H1 (cell line): Measurements from ENCODE around the gene KRTAP3-2. TPM values are rescaled to one million over a fixed set of nuclear protein-coding genes. Genes with fewer than 3 reads are reported as not detected.

Experiments
- CTCF ChIA-PET: fragments of 300-600 bp; sonication (Branson Sonifier 250); formaldehyde crosslinking; loops from one replicate; lab custom pipeline; 2021; ENCODE audit not compliant: partially characterized antibody; lab: Charles Lee
- POLR2A ChIA-PET: fragments of 300-600 bp; sonication (Branson Sonifier 250); formaldehyde crosslinking; loops from one replicate; lab custom pipeline; 2021; ENCODE audit warnings: inconsistent platforms; ENCODE audit not compliant: partially characterized antibody; lab: Charles Lee
- DNase-seq, 2 experiments: peaks; one replicate each; pipeline versions ENCODE4 v3.0.0 to v3.0.0-alpha.2; 2010 to 2022; ENCODE audit warnings: low spot score in 2 of 2, low read depth in 1 of 2, mixed read lengths in 1 of 2
- FAIRE-seq: peaks from 2 replicates; lab custom pipeline; 2011; peaks lifted over from hg19 to GRCh38; lab: Jason Lieb, UNC
- H2AFZ ChIP-seq: 2 replicates; pipeline ENCODE4 v1.8.1; 2012; ENCODE audit warnings: low read length, inconsistent platforms
- H2AK5ac ChIP-seq: 2 replicates; pipeline ENCODE4 v1.6.1; 2013; ENCODE audit warnings: low read depth, low read length
- H2BK120ac ChIP-seq: replicated peaks from 2 replicates; pipeline ENCODE3; 2013; ENCODE audit warnings: low read depth, low read length, inconsistent platforms
- H2BK12ac ChIP-seq: 2 replicates; pipeline ENCODE4 v1.6.1; 2013; ENCODE audit warnings: low read depth, low read length
- H2BK15ac ChIP-seq: 2 replicates; pipeline ENCODE4 v1.6.1; 2013; ENCODE audit warnings: low read length
- H2BK20ac ChIP-seq: 2 replicates; pipeline ENCODE4 v1.6.1; 2013; ENCODE audit warnings: low read length
- H2BK5ac ChIP-seq: 2 replicates; pipeline ENCODE4 v1.6.1; 2013; ENCODE audit warnings: low read depth, low read length
- H3K14ac ChIP-seq: 2 replicates; pipeline ENCODE4 v1.6.1; 2013; ENCODE audit warnings: inconsistent platforms; ENCODE audit not compliant: insufficient read length
- H3K18ac ChIP-seq: 2 replicates; pipeline ENCODE4 v1.6.1; 2013; ENCODE audit warnings: low read length; ENCODE audit errors: extremely low read depth
- H3K23ac ChIP-seq: 2 replicates; pipeline ENCODE4 v1.6.1; 2013; ENCODE audit warnings: inconsistent platforms; ENCODE audit not compliant: insufficient read length
- H3K23me2 ChIP-seq: 2 replicates; pipeline ENCODE4 v1.6.1; 2013; ENCODE audit warnings: low read depth, low read length
- H3K27ac ChIP-seq: 2 replicates; pipeline ENCODE4 v1.6.1; 2011; ENCODE audit warnings: low read depth, low read length, inconsistent platforms
- H3K27me3 ChIP-seq, 4 experiments: replicated peaks in 1 of 4; 1 replicate in 1 of 4; 2 replicates in 3 of 4; pipeline versions ENCODE4 v1.6.1 to v1.8.1; 2011 to 2013; ENCODE audit warnings: low read length in 3 of 4, mild to moderate bottlenecking in 3 of 4, inconsistent platforms in 2 of 4, mixed read lengths in 2 of 4, moderate library complexity in 1 of 4; ENCODE audit not compliant: control insufficient read depth in 3 of 4, insufficient read depth in 3 of 4; ENCODE audit errors: extremely low read depth in 1 of 4
- H3K36me3 ChIP-seq, 4 experiments: 2 replicates each; pipeline versions ENCODE4 v1.6.1 to v1.8.1; 2011 to 2013; ENCODE audit warnings: mild to moderate bottlenecking in 4 of 4, low read length in 3 of 4, moderate library complexity in 2 of 4, control low read depth in 1 of 4, inconsistent platforms in 1 of 4; ENCODE audit not compliant: insufficient read depth in 4 of 4, control insufficient read depth in 2 of 4
- H3K4ac ChIP-seq: replicated peaks from 2 replicates; pipeline ENCODE3; 2013; ENCODE audit warnings: low read length, low read depth, mixed read lengths, inconsistent platforms; ENCODE audit not compliant: insufficient read length
- H3K4me1 ChIP-seq, 4 experiments: replicated peaks in 1 of 4; 1 replicate in 1 of 4; 2 replicates in 3 of 4; pipeline versions ENCODE4 v1.6.1 to v1.8.1; 2011 to 2013; ENCODE audit warnings: low read length in 3 of 4, inconsistent platforms in 2 of 4, mixed read lengths in 1 of 4; ENCODE audit not compliant: insufficient read depth in 4 of 4, control insufficient read depth in 3 of 4
- H3K4me2 ChIP-seq, 2 experiments: 2 replicates each; pipeline versions ENCODE4 v1.6.1 to v1.8.1; 2011 to 2013; ENCODE audit warnings: low read depth in 2 of 2, low read length in 2 of 2, control low read depth in 1 of 2, inconsistent platforms in 1 of 2, mild to moderate bottlenecking in 1 of 2; ENCODE audit not compliant: insufficient read depth in 1 of 2
- H3K4me3 ChIP-seq, 4 experiments: fragments of 200-600, 300-600 bp in 1 of 4; sonication (generic), shearing (Covaris generic), sonication (Bioruptor Twin) in 1 of 4; 2 replicates each; pipeline versions ENCODE4 v1.5.1 to v1.8.1; 2011 to 2016; ENCODE audit warnings: low read length in 4 of 4, low read depth in 3 of 4, control low read depth in 2 of 4, inconsistent platforms in 2 of 4, mild to moderate bottlenecking in 2 of 4, mixed read lengths in 1 of 4, moderate library complexity in 1 of 4; ENCODE audit not compliant: insufficient read depth in 2 of 4; ENCODE audit errors: extremely low read depth in 1 of 4
- H3K56ac ChIP-seq: replicated peaks from 2 replicates; pipeline ENCODE3; 2013; ENCODE audit warnings: low read depth, mild to moderate bottlenecking, mixed read lengths, low read length, inconsistent platforms; ENCODE audit not compliant: insufficient read length
- H3K79me1 ChIP-seq: 2 replicates; pipeline ENCODE4 v1.6.1; 2013; ENCODE audit warnings: low read depth, low read length, control low read depth
- H3K79me2 ChIP-seq, 2 experiments: 2 replicates each; pipeline versions ENCODE4 v1.6.1 to v1.8.1; 2012 to 2013; ENCODE audit warnings: low read length in 2 of 2, mild to moderate bottlenecking in 2 of 2, inconsistent platforms in 1 of 2; ENCODE audit not compliant: insufficient read depth in 2 of 2, control insufficient read depth in 1 of 2
- H3K9ac ChIP-seq, 4 experiments: replicated peaks in 1 of 4; 1 replicate in 1 of 4; 2 replicates in 3 of 4; pipeline versions ENCODE4 v1.6.1 to v1.8.1; 2011 to 2013; ENCODE audit warnings: low read depth in 3 of 4, low read length in 3 of 4, control low read depth in 2 of 4, mild to moderate bottlenecking in 2 of 4, moderate library complexity in 2 of 4, inconsistent platforms in 1 of 4; ENCODE audit errors: extremely low read depth in 1 of 4
- H3K9me3 ChIP-seq, 2 experiments: 2 replicates each; pipeline versions ENCODE4 v1.6.1 to v1.8.1; 2012 to 2013; ENCODE audit warnings: mild to moderate bottlenecking in 2 of 2, moderate library complexity in 2 of 2, control low read depth in 1 of 2, inconsistent platforms in 1 of 2, low read depth in 1 of 2, low read length in 1 of 2, mixed read lengths in 1 of 2; ENCODE audit not compliant: insufficient read depth in 2 of 2
- H4K20me1 ChIP-seq, 2 experiments: replicated peaks in 1 of 2; 2 replicates each; pipeline versions ENCODE3 to v1.8.1; 2011 to 2013; ENCODE audit warnings: inconsistent platforms in 2 of 2, low read length in 2 of 2, mild to moderate bottlenecking in 1 of 2; ENCODE audit not compliant: insufficient read depth in 2 of 2, control insufficient read depth in 1 of 2
- H4K5ac ChIP-seq: 2 replicates; pipeline ENCODE4 v1.6.1; 2013; ENCODE audit warnings: low read length, low read depth, mixed read lengths, inconsistent platforms; ENCODE audit not compliant: insufficient read length
- H4K8ac ChIP-seq: 2 replicates; pipeline ENCODE4 v1.8.0; 2013; ENCODE audit warnings: mild to moderate bottlenecking, moderate library complexity, low read length, inconsistent platforms; ENCODE audit not compliant: insufficient read depth; ENCODE audit errors: extremely low read depth
- H4K91ac ChIP-seq: replicated peaks from 2 replicates; pipeline ENCODE3; 2013; ENCODE audit warnings: low read length, mixed read lengths, inconsistent platforms; ENCODE audit not compliant: insufficient read length
- ASH2L ChIP-seq: fragments of 200-600, 300-600 bp; sonication (generic); IDR thresholded peaks from one replicate; pipeline ENCODE4 v1.7.1; 2017; ENCODE audit warnings: low read length
- CHD1 ChIP-seq: IDR thresholded peaks from 2 replicates; pipeline ENCODE4 v1.6.1; 2012; ENCODE audit warnings: low read depth, low read length, improper control_type of control experiment
- CREB1 ChIP-seq: IDR thresholded peaks from 2 replicates; pipeline ENCODE4 v1.6.1; 2012; ENCODE audit warnings: inconsistent platforms
- CTBP2 ChIP-seq: IDR thresholded peaks from 2 replicates; pipeline ENCODE4 v1.7.0; 2011; ENCODE audit warnings: borderline replicate concordance, mild to moderate bottlenecking, moderate library complexity, mixed read lengths, low read length; ENCODE audit not compliant: insufficient read depth, insufficient read length
- EGR1 ChIP-seq: IDR thresholded peaks from 2 replicates; pipeline ENCODE4 v1.6.1; 2011; ENCODE audit warnings: low read depth, low read length, borderline replicate concordance
- JUN ChIP-seq: IDR thresholded peaks from 2 replicates; pipeline ENCODE4 v1.6.1; 2011; ENCODE audit warnings: low read depth, mild to moderate bottlenecking, improper control_type of control experiment, low read length
- MAFK ChIP-seq: IDR thresholded peaks from 2 replicates; pipeline ENCODE4 v1.6.1; 2012; ENCODE audit warnings: low read depth, mild to moderate bottlenecking, improper control_type of control experiment, low read length
- POLR2AphosphoS5 ChIP-seq: IDR thresholded peaks from 2 replicates; pipeline ENCODE4 v1.6.1; 2011; ENCODE audit warnings: low read depth, low read length
- RNF2 ChIP-seq: fragments of 200-900, 300-1000 bp; sonication (generic); IDR thresholded peaks from 2 replicates; pipeline ENCODE4 v1.7.1; 2016; ENCODE audit warnings: borderline replicate concordance, low read depth, mild to moderate bottlenecking, antibody characterized with exemption, low read length; ENCODE audit not compliant: poor library complexity, severe bottlenecking; ENCODE audit errors: missing control alignments
- SIN3A ChIP-seq, 2 experiments: IDR thresholded peaks in 1 of 2; conservative IDR thresholded peaks in 1 of 2; 2 replicates each; pipeline ENCODE4 v1.6.1; 2011 to 2012; ENCODE audit warnings: low read length in 2 of 2, improper control_type of control experiment in 1 of 2, low read depth in 1 of 2, mild to moderate bottlenecking in 1 of 2
- SIRT6 ChIP-seq: IDR thresholded peaks from one replicate; pipeline ENCODE4 v1.7.1; 2012; ENCODE audit warnings: low read length, inconsistent platforms
- SUZ12 ChIP-seq: fragments of 200-600 bp; sonication (generic); IDR thresholded peaks from 2 replicates; pipeline ENCODE4 v1.6.1; 2012; ENCODE audit warnings: mild to moderate bottlenecking, inconsistent platforms, low read length, moderate library complexity, mixed read lengths
- TAF7 ChIP-seq: optimal IDR thresholded peaks from 2 replicates; pipeline ENCODE3; 2011; ENCODE audit warnings: low read depth, mild to moderate bottlenecking, inconsistent platforms, low read length, moderate library complexity, borderline replicate concordance
- TBP ChIP-seq: IDR thresholded peaks from 2 replicates; pipeline ENCODE4 v1.6.1; 2011; ENCODE audit warnings: low read depth, low read length, improper control_type of control experiment
- TCF12 ChIP-seq: IDR thresholded peaks from 2 replicates; pipeline ENCODE4 v1.6.1; 2011; ENCODE audit warnings: low read depth, mild to moderate bottlenecking, low read length
- WGBS, 2 experiments: shearing (Covaris generic) in 1 of 2; methylation state at CpG; one replicate each; pipeline versions ENCODE4 v1.1.6 to v1.1.7; 2013 to 2015; ENCODE audit warnings: low lambda C conversion rate in 2 of 2, mixed read lengths in 2 of 2, inconsistent platforms in 1 of 2, low coverage in 1 of 2, missing lambda C conversion rate in 1 of 2; ENCODE audit not compliant: insufficient replicate concordance in 2 of 2, insufficient coverage in 1 of 2, insufficient read length in 1 of 2; ENCODE audit errors: extremely low coverage in 1 of 2, missing lambda C conversion rate in 1 of 2; 5-methylcytosine and 5-hydroxymethylcytosine counted together
- polyA plus RNA-seq, 7 experiments: library from polyadenylated mRNA; depleted of rRNA in 3 of 7; stranded (reverse) in 5 of 7; unstranded in 2 of 7; fragments of >200 nt in 5 of 7; fragments of 200-250 nt in 2 of 7; gene quantifications; 1 replicate in 5 of 7; 2 replicates in 1 of 7; 4 replicates in 1 of 7; pipeline versions ENCODE4 v1.2.1 to v1.2.3, GENCODE V29; 2011 to 2013; ENCODE audit warnings: missing spikeins in 2 of 7, mixed read lengths in 2 of 7
- total RNA-seq: library from RNA; stranded (reverse); fragmentation: NEBNext Ultra II Directional; extraction: Animal tissue kit (Norgen Biotek cat#: 25700); gene quantifications from 2 replicates; pipeline ENCODE4 v1.2.1, GENCODE V29; 2021

KRTAP3-2 gene
- total and polyA plus RNA-seq, 2 of the 8 experiments (the other 6 are each of a cell fraction or from before 2014, with no cell fraction given) = not detected

GRCh38 chr17:40995116-40995515 is 4.6 kb downstream of the KRTAP3-2 start:
- Histone ChIP-seq H2AFZ (no peak overlapping the region), H3K4me1 (peaks cover 0 to 2% (median 0%) of the 10 kb centered on the region in 4 experiments; a peak in 2 of 7 replicates), H2BK12ac (no peak overlapping the region), H3K18ac (no peak overlapping the region), H2BK15ac (no peak overlapping the region), H4K8ac (no peak overlapping the region), H3K23me2 (no peaks in the 10 kb centered on the region), H4K91ac (no peak overlapping the region), H3K27me3 (no peaks in the 10 kb centered on the region), H3K56ac (no peak overlapping the region), H2AK5ac (no peak overlapping the region), H3K79me2 (no peaks in the 10 kb centered on the region), H2BK120ac (no peak overlapping the region), H4K5ac (no peak overlapping the region), H3K14ac (no peak overlapping the region), H3K9me3 (no peaks in the 10 kb centered on the region), H3K4me3 (no peak overlapping the region), H4K20me1 (no peaks in the 10 kb centered on the region), H3K79me1 (no peaks in the 10 kb centered on the region), H3K23ac (no peak overlapping the region), H3K4ac (no peak overlapping the region), H3K9ac (no peak overlapping the region), H3K4me2 (no peak overlapping the region), H3K27ac (no peak overlapping the region), H2BK20ac (no peak overlapping the region), H2BK5ac (no peak overlapping the region), H3K36me3 (no peaks in the 10 kb centered on the region)
- FAIRE-seq (no peak), DNase-seq (no peak)
- TF ChIP-seq POLR2AphosphoS5 = no peak
- no peak for TF ChIP-seq SIRT6
- no peak for TF ChIP-seq CTBP2
- no peak for TF ChIP-seq MAFK
- TF ChIP-seq JUN = no peak
- TF ChIP-seq ASH2L = no peak
- TF ChIP-seq EGR1 = no peak
- TF ChIP-seq TAF7 = no peak
- TF ChIP-seq SUZ12 = no peak
- TF ChIP-seq CREB1 = no peak
- TF ChIP-seq CHD1 = no peak
- TF ChIP-seq RNF2 = no peak
- TF ChIP-seq SIN3A (conservative IDR thresholded peaks at IDR 0.05 in 1 of 2, IDR thresholded peaks at IDR 0.05 in 1 of 2; ENCODE audit: low read depth in 1 of 2, low read length in 2 of 2) = no peak
- no peak for TF ChIP-seq TCF12
- no peak for TF ChIP-seq TBP
- 53% methylated on average over 1 of the region's 1 CpG; no CpG with 5 or more reads in 1 of the 2 experiments for WGBS, 2 experiments
- POLR2A ChIA-PET = interaction anchor here (0.7 kb wide), 1 partner anchor 30 kb away, joined by 3 read pairs; no protein-coding TSS in a partner anchor
- CTCF ChIA-PET = interaction anchor here (1.0 to 1.6 kb wide), 2 partner anchors 32 to 212 kb away, joined by 3 to 4 read pairs; no protein-coding TSS in a partner anchor
